Astrocyte of the cerebellum (primary cell): ENCODE data around the gene SUMF2.
A peak's percentile ranks its signal among the peaks of the same experiment; 100 is the strongest.
"Not testable (repeated sequence)": the region's sequence is repeated elsewhere in the genome, so short reads cannot be mapped to it uniquely, and the experiment has no call there.

Experiments used
- DNase-seq: peaks from one replicate; pipeline ENCODE4 v3.0.0-alpha.2; 2011; ENCODE audit warnings: low read depth
- H3K4me3 ChIP-seq: 2 replicates; pipeline ENCODE4 v1.5.1; 2011; ENCODE audit warnings: mild to moderate bottlenecking, low read depth, low read length, moderate library complexity
- CTCF ChIP-seq: IDR thresholded peaks from 2 replicates; pipeline ENCODE4 v1.5.1; 2012; ENCODE audit warnings: low read length, low read depth, moderate library complexity, mild to moderate bottlenecking; ENCODE audit errors: missing control alignments
- in situ Hi-C: cut with HindIII; loops from 2 replicates; pipeline ENCODE4 v1.10.0; 2017; ENCODE audit warnings: low sequenced_read_pairs

SUMF2 gene

GRCh38 chr7:56099653-56100052, 35.6 kb downstream of the SUMF2 start:
- DNase-seq, result no peak
- H3K4me3 ChIP-seq, result no peak overlapping the region
- in situ Hi-C loops, result no loop called here
- TF ChIP-seq CTCF, result no peak

GRCh38 chr7:56104138-56104537, 40.1 kb downstream of the SUMF2 start:
- in situ Hi-C loops, DNase-seq, H3K4me3 ChIP-seq: not testable (repeated sequence)

GRCh38 chr7:56105508-56105907, 41.4 kb downstream of the SUMF2 start:
- H3K4me3 ChIP-seq, result peak overlapping the region; percentile 96
- in situ Hi-C loops, result no loop called here
- DNase-seq, result peak; percentile 36
- TF ChIP-seq CTCF, result no peak

GRCh38 chr7:56106108-56107073, 42.3 kb downstream of the SUMF2 start, which contains the start of gene CHCHD2:
CHCHD2 (minus strand) TSS chr7:56106476; CDS start chr7:56106413, 63 bp downstream.
- DNase-seq, result peak; percentile 97
- in situ Hi-C loops, result no loop called here
- H3K4me3 ChIP-seq, result peak within 1 kb of the TSS; percentile 96
- TF ChIP-seq CTCF, result no peak

- in situ Hi-C loops, result no loop called here
- no peak for TF ChIP-seq CTCF
- DNase-seq, result no peak
- no peak overlapping the region for H3K4me3 ChIP-seq
Measured at GRCh38 chr7:56107954-56108258, 43.8 kb downstream of the SUMF2 start.

GRCh38 chr7:56110611-56111010, 46.5 kb downstream of the SUMF2 start:
- no peak for DNase-seq
- TF ChIP-seq CTCF, result no peak
- H3K4me3 ChIP-seq, result no peak overlapping the region
- in situ Hi-C loops, result no loop called here

- H3K4me3 ChIP-seq, in situ Hi-C loops, DNase-seq: not testable (repeated sequence)
Measured at GRCh38 chr7:56112244-56112643, 48.2 kb downstream of the SUMF2 start.
